ENCODE results near the gene SUMO2.
"Not testable (repeated sequence)": the region's sequence is repeated elsewhere in the genome, so short reads cannot be mapped to it uniquely, and the experiment has no call there.

SUMO2 gene

DNA sequence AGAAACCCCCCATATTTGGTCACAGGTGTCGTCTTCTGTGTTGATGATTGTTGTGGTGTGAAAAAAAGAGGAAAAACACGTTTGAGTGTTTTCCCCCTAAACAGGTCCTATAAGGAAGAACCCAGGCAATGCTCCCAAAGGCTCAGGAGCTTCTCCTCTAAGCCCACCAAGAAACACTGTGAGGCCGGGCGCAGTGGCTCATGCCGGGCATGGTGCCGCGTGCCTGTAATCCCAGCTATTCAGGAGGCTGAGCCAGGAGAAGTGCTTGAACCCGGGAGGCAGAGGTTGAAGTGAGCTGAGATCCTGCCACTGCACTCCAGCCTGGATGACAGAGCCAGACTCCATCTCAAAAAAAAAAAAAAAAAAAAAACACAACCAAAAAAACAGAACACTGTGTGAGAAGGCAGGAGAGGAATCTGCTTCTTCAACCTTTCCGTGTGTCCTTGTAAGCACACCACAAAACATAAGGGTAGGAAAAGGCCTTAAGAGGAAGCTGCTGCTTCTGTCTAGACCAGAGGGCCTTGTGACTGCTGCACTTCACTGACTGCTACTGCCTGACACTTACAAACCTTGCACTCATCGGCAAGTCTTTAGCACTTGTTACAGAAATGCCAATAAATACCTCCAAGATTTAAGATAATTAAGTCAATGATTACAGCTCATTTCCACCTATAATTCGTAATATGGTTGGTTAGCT lies 37.8 kb downstream of the SUMO2 start:
- DNase-seq (ENCODE audit: low spot score), result no peak

DNA sequence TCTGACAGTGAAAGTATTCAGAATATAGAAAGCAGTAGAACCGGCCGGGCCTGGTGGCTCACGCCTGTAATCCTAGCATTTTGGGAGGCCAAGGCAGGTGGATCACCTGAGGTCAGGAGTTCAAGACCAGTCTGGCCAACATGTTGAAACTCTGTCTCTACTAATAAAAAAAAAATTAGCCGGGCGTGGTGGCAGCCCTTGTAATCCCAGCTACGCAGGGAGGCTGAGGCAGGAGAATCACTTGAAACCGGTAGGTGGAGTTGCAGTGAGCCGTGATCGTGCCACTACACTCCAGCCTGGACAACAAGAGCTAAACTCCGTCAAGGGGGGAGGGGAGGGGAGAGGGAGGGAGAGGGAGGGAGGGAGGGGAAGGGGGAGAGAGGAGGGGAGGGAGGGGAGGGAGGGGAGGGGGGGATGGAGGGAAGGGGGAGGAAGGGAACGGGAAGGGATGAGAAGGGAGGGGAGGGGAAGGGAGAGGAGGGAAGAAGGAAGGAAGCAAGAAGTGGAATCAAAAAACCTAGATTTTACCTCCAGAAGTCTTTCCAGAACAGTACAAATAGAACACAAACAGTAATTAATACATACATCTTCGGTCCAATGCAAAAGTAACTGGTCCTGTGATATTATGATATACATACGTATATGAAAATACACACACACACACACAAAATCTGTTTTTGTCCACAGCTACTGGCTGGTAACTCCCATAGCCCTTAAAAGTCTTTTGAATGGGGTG lies 40.4 kb downstream of the SUMO2 start:
- no peak for DNase-seq (ENCODE audit: low spot score)

- no peak for DNase-seq (ENCODE audit: low spot score)
Measured at GRCh38 chr17:75138519-75138918, 44.2 kb downstream of the SUMO2 start.

GRCh38 chr17:75137762-75138161 lies 45.0 kb downstream of the SUMO2 start:
- DNase-seq (ENCODE audit: low spot score), result not testable (repeated sequence)

GRCh38 chr17:75135946-75136345 lies 46.8 kb downstream of the SUMO2 start:
- no peak for DNase-seq (ENCODE audit: low spot score)

DNA sequence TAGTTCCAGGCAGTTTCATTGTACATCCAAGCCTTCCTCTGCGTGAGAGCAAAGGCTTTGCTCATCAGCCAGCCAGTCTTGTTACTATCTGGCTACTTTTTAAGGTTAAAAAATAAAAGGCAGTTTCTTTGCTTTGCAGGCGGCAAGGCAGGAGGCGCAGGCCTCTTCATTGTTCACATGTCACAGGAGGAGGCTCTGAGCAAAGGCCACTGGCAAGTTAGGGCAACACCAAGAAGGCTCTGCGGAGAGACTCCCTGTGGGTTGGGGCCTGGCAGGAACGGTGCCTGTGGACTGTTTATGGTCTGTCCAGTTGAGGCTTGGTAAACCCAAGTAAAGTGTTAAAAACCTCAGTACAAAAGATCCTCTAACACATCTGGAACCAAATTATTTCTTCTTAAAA lies 47.3 kb downstream of the SUMO2 start:
- no peak for DNase-seq (ENCODE audit: low spot score)

- DNase-seq (ENCODE audit: low spot score), result not testable (repeated sequence)
Measured at GRCh38 chr17:75133607-75134347, 49.0 kb downstream of the SUMO2 start.

- DNase-seq (ENCODE audit: low spot score), result no peak
Measured at GRCh38 chr17:75133001-75133400, 49.8 kb downstream of the SUMO2 start.

- not testable (repeated sequence) for DNase-seq (ENCODE audit: low spot score)
Measured at GRCh38 chr17:75132018-75133000, 50.5 kb downstream of the SUMO2 start.

DNA sequence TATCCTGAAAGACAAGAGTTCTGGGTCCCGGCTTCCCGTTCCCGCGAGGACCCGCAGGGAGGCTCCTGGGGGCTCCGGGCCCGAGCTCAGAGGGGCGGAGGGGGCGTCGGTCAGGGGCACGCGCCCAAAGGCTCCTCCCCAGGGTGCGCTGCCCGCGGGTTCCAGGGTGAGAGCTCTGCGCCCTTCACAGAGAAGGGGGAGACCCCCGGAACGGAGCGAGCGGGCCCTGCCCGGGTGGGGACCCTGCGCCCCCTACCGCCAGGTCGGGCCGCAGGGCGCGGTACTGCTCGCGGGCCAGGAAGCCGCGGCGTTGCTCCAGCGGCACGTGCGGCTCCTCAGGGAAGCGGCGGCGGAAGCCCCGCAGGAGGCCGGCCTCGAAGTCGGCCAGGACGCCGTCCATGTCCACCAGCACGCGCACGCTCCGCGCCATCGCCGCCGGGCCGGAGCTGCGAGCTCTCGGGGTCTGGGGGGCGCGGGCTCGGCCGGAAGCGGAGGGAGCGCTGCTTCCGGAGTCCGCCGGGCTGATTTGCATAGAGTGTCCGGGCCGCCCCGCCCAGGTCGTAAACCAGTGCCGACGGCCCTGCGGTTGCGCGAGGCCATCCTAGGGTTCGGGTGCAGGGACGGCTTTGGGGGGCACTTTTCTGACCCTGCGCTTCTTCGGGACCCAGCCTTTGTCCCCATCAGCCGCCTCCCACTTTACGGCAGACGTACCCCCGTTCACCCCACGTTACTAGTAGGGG lies 51.3 kb downstream of the SUMO2 start, which contains the start of gene NT5C:
Gene NT5C (minus strand): TSS at position 465 of the 740 bp plus-strand sequence. CDS start 35 bp downstream, at position 430.
- DNase-seq (ENCODE audit: low spot score), result peak; percentile 61

DNA sequence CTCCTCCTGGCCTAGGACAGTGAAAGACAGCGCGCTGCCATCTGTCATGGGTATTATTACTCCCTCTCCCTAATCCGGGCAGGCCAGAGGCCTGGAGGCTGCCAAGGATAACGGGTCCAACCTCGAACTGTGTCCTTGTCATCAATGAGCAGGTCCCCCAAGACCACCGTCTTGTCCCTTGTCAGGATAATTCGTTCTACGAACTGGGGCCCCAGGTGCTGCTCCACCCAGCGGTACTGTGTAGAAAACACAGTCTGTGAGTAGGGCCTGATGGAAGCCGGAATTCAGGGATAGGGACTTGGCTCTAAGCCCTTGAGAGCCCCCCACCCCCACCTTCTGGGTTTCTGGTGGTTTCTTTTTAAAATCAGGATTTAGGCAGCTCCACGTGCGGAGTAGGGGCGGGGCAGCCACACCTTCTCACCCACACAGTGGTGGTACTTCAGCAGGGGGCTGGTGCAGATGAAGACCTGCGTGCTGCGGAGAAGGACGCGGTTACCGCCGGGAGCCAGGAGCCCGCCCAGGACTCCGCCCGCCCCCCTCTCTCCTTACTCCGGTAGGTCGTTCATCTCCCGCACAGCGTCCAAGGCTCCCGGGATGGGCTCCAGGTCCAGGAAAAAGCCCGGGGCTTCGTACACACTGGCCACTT lies 52.0 kb downstream of the SUMO2 start:
- no peak for DNase-seq (ENCODE audit: low spot score)

DNA sequence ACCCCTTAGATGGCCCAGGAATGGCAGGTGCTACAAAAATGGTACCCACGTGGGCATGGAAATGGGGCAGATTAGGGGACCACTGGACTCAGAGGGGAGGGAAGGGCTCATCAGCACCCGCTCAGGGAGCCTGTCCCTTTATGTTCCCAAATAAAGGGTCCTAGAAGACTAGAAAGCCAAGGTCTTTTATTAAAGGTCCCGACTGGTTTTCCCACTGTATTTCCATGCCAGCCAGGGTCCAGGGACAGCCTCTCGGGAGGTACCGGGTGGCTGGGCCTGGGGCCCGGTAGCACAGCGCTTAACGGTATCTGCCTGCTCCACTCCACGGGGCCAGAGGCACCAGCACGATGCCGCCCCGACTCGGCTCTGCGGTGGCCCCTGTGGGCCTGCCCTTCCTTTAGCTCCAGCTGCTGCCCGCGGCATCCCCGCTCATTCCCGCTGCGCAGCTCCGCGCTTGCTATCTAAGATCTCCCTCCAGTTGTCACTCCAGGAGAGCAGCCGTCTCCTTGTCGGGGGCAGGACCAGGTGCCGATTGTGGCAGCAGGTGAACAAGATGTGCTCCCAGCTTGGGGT lies 52.6 kb downstream of the SUMO2 start:
- DNase-seq (ENCODE audit: low spot score), result no peak

DNA sequence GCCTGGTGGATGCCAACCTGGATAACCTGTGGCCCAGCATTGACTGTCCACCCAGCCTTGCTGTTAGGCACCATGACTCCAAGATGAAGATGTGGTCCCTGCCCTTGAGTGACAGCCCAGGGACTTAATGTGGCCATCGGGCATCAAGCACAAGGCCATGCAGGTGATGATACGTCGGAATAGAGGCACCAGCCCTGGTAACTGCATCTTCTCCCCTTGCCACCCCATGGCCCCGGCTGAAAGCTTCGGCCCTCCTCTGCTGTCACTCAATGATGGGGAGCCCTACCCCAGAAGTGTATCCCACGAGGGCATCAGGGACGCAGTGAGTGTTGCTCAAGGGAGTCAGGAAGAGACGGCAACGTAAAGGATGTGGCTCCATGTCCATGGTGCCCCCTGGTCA lies 53.2 kb downstream of the SUMO2 start:
- no peak for DNase-seq (ENCODE audit: low spot score)

GRCh38 chr17:75128694-75129505 lies 53.9 kb downstream of the SUMO2 start:
- DNase-seq (ENCODE audit: low spot score), result no peak

GRCh38 chr17:75127936-75128335 lies 54.8 kb downstream of the SUMO2 start:
- DNase-seq (ENCODE audit: low spot score), result not testable (repeated sequence)

- no peak for DNase-seq (ENCODE audit: low spot score)
Measured at GRCh38 chr17:75126954-75127353, 55.8 kb downstream of the SUMO2 start.

DNA sequence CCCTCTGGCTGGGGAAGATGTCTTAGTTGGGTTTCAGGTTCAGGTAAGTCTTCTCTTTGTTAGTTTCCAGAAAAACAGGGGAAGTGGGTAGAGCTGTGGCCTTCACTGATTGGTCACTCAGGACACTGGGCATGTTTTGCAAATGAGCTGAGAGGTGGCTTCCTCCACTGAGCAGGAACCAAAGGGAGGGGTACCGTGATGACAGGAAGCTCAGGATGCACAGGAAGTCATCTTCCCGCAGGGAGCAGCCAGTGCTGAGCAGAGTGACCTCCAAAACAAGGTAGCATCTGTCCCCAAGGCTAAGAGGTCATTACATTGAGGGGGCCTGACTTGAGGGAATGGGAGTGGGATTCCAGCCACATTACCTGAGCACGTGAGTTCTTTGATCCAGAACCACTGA lies 56.8 kb downstream of the SUMO2 start:
- no peak for DNase-seq (ENCODE audit: low spot score)

DNA sequence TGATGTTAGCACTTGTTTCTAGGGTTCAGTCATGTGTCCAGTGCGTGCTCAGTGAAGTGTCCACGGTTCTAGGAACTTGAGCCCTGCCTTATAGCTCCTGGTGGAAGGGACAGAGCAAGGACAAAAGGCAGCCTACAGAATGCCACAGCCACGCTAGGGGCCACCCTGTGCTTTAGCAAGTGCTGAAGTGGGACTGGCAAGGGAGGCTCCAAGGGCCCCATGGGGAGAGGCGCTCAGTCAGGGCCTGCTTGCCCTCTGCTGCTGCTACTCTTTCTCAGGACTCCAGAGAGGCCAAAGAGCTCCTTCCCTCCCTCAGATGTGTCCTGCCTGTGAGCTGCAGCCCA lies 58.0 kb downstream of the SUMO2 start:
- no peak for DNase-seq (ENCODE audit: low spot score)
